SK-N-SH (cell line): ENCODE data around the gene CPSF3. TPM values are rescaled to one million over a fixed set of nuclear protein-coding genes. Genes with fewer than 3 reads are reported as not detected.

ENCODE experiments used
- CTCF ChIA-PET: fragments of 300-600, 350-600 bp; formaldehyde crosslinking; extraction: SDS; loops from one replicate; lab custom pipeline; 2021; lab: Yijun Ruan, JAX
- POLR2A ChIA-PET: fragments of 350-600 bp; sonication (Branson Sonifier 250); formaldehyde crosslinking; extraction: SDS; loops from one replicate; lab custom pipeline; 2020; ENCODE audit warnings: antibody characterized with exemption, inconsistent platforms; lab: Yijun Ruan, JAX
- DNase-seq: peaks from one replicate; pipeline ENCODE4 v3.0.0; 2012
- H2AFZ ChIP-seq: fragments of 200-600 bp; sonication (generic); 2 replicates; pipeline ENCODE4 v1.8.1; 2016; ENCODE audit warnings: antibody characterized with exemption, mild to moderate bottlenecking, low read depth
- H3F3A ChIP-seq: fragments of 200-600 bp; sonication (generic); replicated peaks from 2 replicates; pipeline ENCODE3; 2016; ENCODE audit warnings: antibody characterized with exemption, mild to moderate bottlenecking; ENCODE audit not compliant: insufficient read depth
- H3K27ac ChIP-seq, 2 experiments: fragments of 200-500 bp in 1 of 2; fragments of 200-600 bp in 1 of 2; sonication (Bioruptor generic) in 1 of 2; sonication (generic), shearing (Covaris generic) in 1 of 2; 2 replicates each; pipeline versions ENCODE4 v1.5.1 to v1.6.1; 2014 to 2016; ENCODE audit warnings: low read depth in 2 of 2, inconsistent platforms in 1 of 2, low read length in 1 of 2, mild to moderate bottlenecking in 1 of 2, mixed read lengths in 1 of 2
- H3K27me3 ChIP-seq: fragments of 200-600 bp; sonication (generic), shearing (Covaris generic); 2 replicates; pipeline ENCODE4 v1.6.1; 2016; ENCODE audit warnings: mixed run types; ENCODE audit not compliant: insufficient read depth
- H3K36me3 ChIP-seq, 2 experiments: fragments of 200-500 bp in 1 of 2; fragments of 200-600 bp in 1 of 2; sonication (Bioruptor generic) in 1 of 2; sonication (generic) in 1 of 2; replicated peaks in 1 of 2; 2 replicates each; pipeline versions ENCODE3 to v1.5.1; 2014 to 2016; ENCODE audit warnings: low read length in 1 of 2, mild to moderate bottlenecking in 1 of 2; ENCODE audit not compliant: insufficient read depth in 2 of 2, control insufficient read depth in 1 of 2
- H3K4me1 ChIP-seq, 2 experiments: fragments of 200-500 bp in 1 of 2; fragments of 200-600 bp in 1 of 2; sonication (Bioruptor generic) in 1 of 2; sonication (generic), shearing (Covaris generic) in 1 of 2; 2 replicates each; pipeline versions ENCODE4 v1.5.1 to v1.6.1; 2014 to 2016; ENCODE audit warnings: low read depth in 1 of 2, low read length in 1 of 2, mixed run types in 1 of 2; ENCODE audit not compliant: insufficient read depth in 2 of 2, control insufficient read depth in 1 of 2
- H3K4me2 ChIP-seq: fragments of 200-600 bp; sonication (generic), shearing (Covaris generic); 2 replicates; pipeline ENCODE4 v1.6.1; 2017; ENCODE audit warnings: mixed run types
- H3K4me3 ChIP-seq, 2 experiments: fragments of 200-500 bp in 1 of 2; fragments of 200-600 bp in 1 of 2; sonication (Bioruptor generic) in 1 of 2; sonication (generic), shearing (Covaris generic) in 1 of 2; 2 replicates each; pipeline versions ENCODE4 v1.5.1 to v1.8.1; 2014 to 2016; ENCODE audit warnings: low read depth in 2 of 2, inconsistent platforms in 1 of 2, low read length in 1 of 2, mild to moderate bottlenecking in 1 of 2, mixed read lengths in 1 of 2, moderate library complexity in 1 of 2
- H3K79me2 ChIP-seq: fragments of 200-600 bp; sonication (generic); 2 replicates; pipeline ENCODE4 v1.8.1; 2017; ENCODE audit warnings: mild to moderate bottlenecking; ENCODE audit not compliant: insufficient read depth
- H3K9ac ChIP-seq: fragments of 200-600 bp; sonication (generic); 2 replicates; pipeline ENCODE4 v1.6.1; 2017; ENCODE audit warnings: mixed run types
- H3K9me2 ChIP-seq: fragments of 200-600 bp; sonication (generic); 2 replicates; pipeline ENCODE4 v1.6.1; 2017; ENCODE audit warnings: mixed run types
- H3K9me3 ChIP-seq: fragments of 200-600 bp; sonication (generic); 2 replicates; pipeline ENCODE4 v1.6.1; 2017; ENCODE audit warnings: mixed run types, mild to moderate bottlenecking, moderate library complexity
- H4K20me1 ChIP-seq: fragments of 200-600 bp; sonication (generic); 2 replicates; pipeline ENCODE4 v1.6.1; 2017; ENCODE audit warnings: mild to moderate bottlenecking, mixed run types; ENCODE audit not compliant: insufficient read depth
- EP300 ChIP-seq, 2 experiments: IDR thresholded peaks; 2 replicates each; pipeline versions ENCODE4 v1.4.0 to v1.6.1; 2012; ENCODE audit warnings: borderline replicate concordance in 1 of 2, low read depth in 1 of 2, low read length in 1 of 2
- FOSL2 ChIP-seq: IDR thresholded peaks from 2 replicates; pipeline ENCODE4 v1.4.0; 2012; ENCODE audit warnings: low read depth, mild to moderate bottlenecking, moderate library complexity, borderline replicate concordance
- FOXJ3 ChIP-seq: sonication (generic); formaldehyde crosslinking; IDR thresholded peaks from 2 replicates; pipeline ENCODE4 v1.5.1; 2020; ENCODE audit warnings: mild to moderate bottlenecking, missing genetic modification reagents
- FOXM1 ChIP-seq: IDR thresholded peaks from 2 replicates; pipeline ENCODE4 v1.4.0; 2012; ENCODE audit warnings: low read depth, mild to moderate bottlenecking
- GABPA ChIP-seq: IDR thresholded peaks from 2 replicates; pipeline ENCODE4 v1.4.0; 2012; ENCODE audit warnings: low read depth, mild to moderate bottlenecking
- MEF2A ChIP-seq: IDR thresholded peaks from 2 replicates; pipeline ENCODE4 v1.4.0; 2012; ENCODE audit warnings: low read depth, borderline replicate concordance
- REST ChIP-seq: IDR thresholded peaks from 2 replicates; pipeline ENCODE4 v1.6.1; 2012; ENCODE audit warnings: mild to moderate bottlenecking, low read depth, low read length, moderate library complexity
- SIN3A ChIP-seq: IDR thresholded peaks from 2 replicates; pipeline ENCODE4 v1.6.1; 2012; ENCODE audit warnings: low read depth, mild to moderate bottlenecking, low read length, moderate library complexity, borderline replicate concordance
- SMC3 ChIP-seq: IDR thresholded peaks from 2 replicates; pipeline ENCODE4 v1.6.1; 2012; ENCODE audit warnings: low read depth, low read length, improper control_type of control experiment
- YY1 ChIP-seq: IDR thresholded peaks from 2 replicates; pipeline ENCODE4 v1.4.0; 2012; ENCODE audit warnings: low read depth, mild to moderate bottlenecking
- ZBTB33 ChIP-seq: IDR thresholded peaks from 2 replicates; pipeline ENCODE4 v1.4.0; 2012; ENCODE audit warnings: low read depth, borderline replicate concordance
- WGBS: methylation state at CpG from one replicate; pipeline ENCODE4 v1.1.6; 2017; ENCODE audit warnings: low lambda C conversion rate; 5-methylcytosine and 5-hydroxymethylcytosine counted together
- polyA plus RNA-seq, 3 experiments: library from polyadenylated mRNA; depleted of rRNA; stranded (reverse); fragments of >200 nt; gene quantifications; 2 replicates each; pipeline ENCODE4 v1.2.3, GENCODE V29; 2012

CPSF3 gene
- polyA plus RNA-seq, 1 of the 3 experiments (the other 2 are of a cell fraction) = 34.2 TPM

GRCh38 chr2:9423922-9424272 is 443 bp downstream of the CPSF3 start:
- peak overlapping the region; percentile 97 for H3K4me2 ChIP-seq
- no peaks in the 10 kb centered on the region for H3K9me3 ChIP-seq
- H3K27ac ChIP-seq = peak overlapping the region; percentile 81 to 91
- H3K4me3 ChIP-seq = peak overlapping the region; percentile 99 to 100
- H2AFZ ChIP-seq = peak overlapping the region; percentile 86
- H3K27me3 ChIP-seq = no peaks in the 10 kb centered on the region
- peaks cover 16% of the 10 kb centered on the region for H4K20me1 ChIP-seq
- TF ChIP-seq MEF2A (no peak), YY1 (no peak), FOXM1 (peak; percentile 12; the same call in 1 of the 2 replicates), SMC3 (no peak)
- TF ChIP-seq, all 33 proteins: peak for 1
- WGBS = 1% methylated on average over 21 of the region's 21 CpGs
- Histone ChIP-seq H3F3A (no peaks in the 10 kb centered on the region), H3K9ac (peak overlapping the region; percentile 97), H3K4me1 (peaks cover 25 to 33% of the 10 kb centered on the region in 2 experiments; a peak in 3 of 4 replicates), H3K79me2 (peaks cover 82% of the 10 kb centered on the region), H3K9me2 (no peaks in the 10 kb centered on the region), H3K36me3 (peaks cover 1 to 14% of the 10 kb centered on the region in 2 experiments)
- ChIA-PET POLR2A (no interaction called here), CTCF (interaction anchor here (0.7 to 2.7 kb wide), 7 partner anchors 12 to 697 kb away, joined by 3 to 21 read pairs (median 3); no protein-coding TSS in a partner anchor)
- peak; percentile 37 for DNase-seq

DNA sequence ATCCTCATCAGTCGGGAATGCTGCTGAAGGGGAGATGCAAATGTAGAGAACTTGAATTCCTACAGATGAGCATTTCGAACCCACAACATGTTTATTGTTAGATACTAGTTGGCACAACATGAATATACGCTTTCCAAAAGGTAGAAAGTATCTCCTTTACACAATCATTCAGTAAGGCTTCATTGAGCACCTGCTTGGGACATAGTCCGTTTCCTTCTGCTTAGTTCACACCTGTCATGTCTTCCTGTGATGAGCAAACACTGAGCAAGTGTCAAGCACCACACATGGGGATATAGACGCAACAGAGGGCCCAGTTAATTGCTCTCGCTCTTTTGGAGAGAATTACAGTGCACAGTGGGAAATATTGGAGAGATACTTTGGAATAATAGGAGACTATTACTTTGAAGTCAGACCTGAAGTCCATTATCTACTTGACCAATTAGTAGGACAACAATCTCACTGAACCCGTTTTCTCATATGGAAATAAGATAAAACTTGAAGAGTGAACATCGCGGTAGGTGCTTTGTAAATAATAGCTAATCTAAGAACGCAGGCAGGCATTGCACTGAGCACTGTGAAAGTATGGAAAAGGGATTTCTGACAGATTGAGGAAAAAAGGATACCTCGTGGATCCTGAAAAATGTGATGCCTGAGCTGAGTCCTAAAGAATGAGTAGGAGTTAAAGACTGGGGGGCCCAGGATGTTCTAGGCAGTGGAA is 1.2 kb downstream of the CPSF3 start:
- peaks cover 74% of the 10 kb centered on the region for H3K79me2 ChIP-seq
- no peak for DNase-seq
- POLR2A ChIA-PET = no interaction called here

More for the DNA sequence above, 1.2 kb downstream of the CPSF3 start:
- Histone ChIP-seq H3K9me2 (no peaks in the 10 kb centered on the region), H3K4me3 (peak overlapping the region; percentile 99 to 100), H3K27ac (peak overlapping the region in 1 of 2 experiments; percentile 81; a peak in 2 of 4 replicates), H3F3A (no peaks in the 10 kb centered on the region), H2AFZ (0 out of 2 replicates have a peak overlapping the region, but pooled peaks have one; percentile 86), H3K9ac (peak overlapping the region; percentile 97), H3K9me3 (no peaks in the 10 kb centered on the region), H3K36me3 (peaks cover 8 to 21% of the 10 kb centered on the region in 2 experiments), H3K27me3 (no peaks in the 10 kb centered on the region), H4K20me1 (peaks cover 10% of the 10 kb centered on the region), H3K4me1 (peaks cover 32 to 33% of the 10 kb centered on the region in 2 experiments), H3K4me2 (peak overlapping the region; percentile 97)
- CTCF ChIA-PET = interaction anchor here (0.7 to 1.3 kb wide), 4 partner anchors 25 to 696 kb away, joined by 3 read pairs; no protein-coding TSS in a partner anchor
- WGBS = 48% methylated on average over 11 of the region's 11 CpGs
- TF ChIP-seq FOXJ3 = no peak
- no peak for TF ChIP-seq SMC3
- no peak for TF ChIP-seq MEF2A
- no peak for TF ChIP-seq ZBTB33
- TF ChIP-seq SIN3A = no peak
- TF ChIP-seq REST = no peak
- TF ChIP-seq GABPA = no peak
- no peak for TF ChIP-seq FOSL2
- no peak for TF ChIP-seq EP300 (IDR thresholded peaks at IDR 0.05; ENCODE audit: borderline replicate concordance in 1 of 2, low read depth in 1 of 2, low read length in 1 of 2)
- TF ChIP-seq, all 33 proteins: peak for 0
